NCI-H2081 treated with DMSO at 0.1 percent for 48 hours (cell line): ENCODE measurements around the gene STK39.
"Not testable (repeated sequence)": the region's sequence is repeated elsewhere in the genome, so short reads cannot be mapped to it uniquely, and the experiment has no call there.

Experiments used
- DNase-seq: peaks from one replicate; lab custom pipeline; 2025; lab: John Stamatoyannopoulos, UW

Gene STK39

DNA sequence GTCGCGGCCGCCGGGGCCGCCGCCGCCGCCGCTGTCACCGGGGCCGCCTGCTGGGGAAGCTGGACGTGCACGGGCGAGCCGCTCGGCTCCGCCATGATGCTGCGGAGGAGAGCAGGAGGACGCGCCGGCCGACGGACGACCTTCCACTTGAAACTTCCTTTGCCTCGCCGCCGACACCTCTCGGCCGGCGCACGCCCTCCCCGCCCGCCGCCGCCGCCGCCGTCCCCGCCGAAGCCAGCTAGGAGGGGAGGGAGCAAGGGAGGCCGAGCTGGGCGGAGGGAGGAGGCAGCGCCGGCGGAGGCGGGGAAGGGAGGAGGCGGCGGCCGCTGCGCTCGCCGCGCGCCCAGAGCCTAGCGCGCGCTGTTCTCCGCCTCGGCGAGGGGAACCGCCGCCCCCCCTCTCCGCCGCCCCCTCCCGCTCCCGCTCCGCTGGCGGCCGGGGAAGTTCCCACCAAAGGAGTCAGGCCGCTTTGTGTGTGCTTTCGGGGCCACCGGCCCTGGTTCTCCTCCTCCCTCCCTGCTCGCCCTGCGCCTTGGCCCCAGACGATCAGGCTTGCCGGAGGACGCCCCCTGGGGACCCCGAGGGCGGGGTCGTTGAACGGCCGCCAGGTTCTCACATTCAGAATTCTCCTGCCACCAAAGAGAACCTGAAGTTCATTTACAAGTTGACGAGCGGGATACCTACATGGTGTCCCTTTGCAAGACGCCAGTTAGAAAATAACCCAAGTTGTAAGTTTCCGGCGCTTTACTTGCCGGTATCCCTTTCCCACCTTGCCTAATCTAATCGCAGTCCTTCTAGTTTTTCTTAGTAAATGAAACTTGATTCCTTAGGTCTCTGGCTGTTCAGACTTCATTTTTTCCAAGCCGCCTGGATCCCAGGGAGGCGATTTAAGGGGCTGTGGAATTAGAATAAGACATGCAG is at the start of gene STK39:
Gene STK39 (minus strand): TSS at position 255 of the 921 bp plus-strand sequence. CDS start 160 bp downstream, at position 95.
- DNase-seq = no peak

DNA sequence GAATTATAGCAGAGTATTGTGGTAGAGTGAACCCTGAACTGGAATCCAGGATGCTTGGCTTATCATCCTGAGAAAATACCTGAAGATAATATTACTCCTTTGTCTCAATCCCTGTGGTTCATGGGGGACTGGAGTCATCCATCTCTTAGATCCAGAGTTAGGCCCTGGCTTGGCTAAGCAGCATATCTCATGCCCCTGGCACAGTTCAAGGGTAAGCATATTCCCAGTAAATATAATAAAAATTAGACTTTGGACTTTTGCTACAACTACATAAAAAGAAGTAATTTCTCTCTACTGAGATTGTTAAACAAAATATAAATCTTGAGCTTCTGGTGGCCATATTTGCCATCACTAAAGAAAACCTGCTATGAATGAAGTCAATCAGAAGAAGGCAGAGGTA is 47.7 kb upstream of the STK39 start:
- DNase-seq = no peak

DNA sequence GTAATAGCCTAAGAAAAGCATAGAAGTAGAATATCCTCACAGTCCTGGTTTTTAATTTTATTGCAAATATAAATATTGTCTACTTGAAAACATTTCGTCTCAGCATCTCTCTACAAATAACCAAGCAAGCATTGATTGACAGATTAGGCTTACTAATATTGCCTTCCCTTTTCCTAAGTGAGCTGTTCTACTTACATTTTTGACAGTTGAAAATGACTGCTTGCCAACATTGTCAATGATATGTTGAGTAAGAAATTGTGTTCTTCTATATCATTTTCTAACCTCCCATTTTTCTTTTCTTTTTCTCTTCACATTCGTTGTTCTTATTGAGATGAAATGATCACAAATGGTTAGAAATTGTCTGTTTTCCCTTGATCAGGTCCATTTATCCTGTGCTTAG is 47.0 kb upstream of the STK39 start:
- DNase-seq = no peak

DNA sequence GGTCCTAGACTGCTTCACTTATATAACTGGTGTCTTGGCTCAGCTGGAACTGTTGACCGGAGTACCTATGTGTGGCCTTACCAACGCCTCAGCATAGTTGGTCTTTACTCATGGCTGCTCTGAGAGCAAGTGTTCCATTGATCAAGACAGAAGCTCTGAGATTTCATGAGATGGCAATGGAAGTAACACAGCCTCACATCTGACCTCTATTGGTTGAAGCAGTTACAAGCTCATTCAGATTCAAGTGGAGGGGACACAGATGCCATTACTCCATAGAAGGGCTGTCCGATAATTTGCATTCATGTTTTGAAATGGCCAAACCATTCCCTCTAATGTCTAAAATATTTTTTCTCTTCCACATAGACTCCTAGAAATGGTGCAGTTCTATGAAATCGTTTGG is 46.4 kb upstream of the STK39 start:
- no peak for DNase-seq

DNA sequence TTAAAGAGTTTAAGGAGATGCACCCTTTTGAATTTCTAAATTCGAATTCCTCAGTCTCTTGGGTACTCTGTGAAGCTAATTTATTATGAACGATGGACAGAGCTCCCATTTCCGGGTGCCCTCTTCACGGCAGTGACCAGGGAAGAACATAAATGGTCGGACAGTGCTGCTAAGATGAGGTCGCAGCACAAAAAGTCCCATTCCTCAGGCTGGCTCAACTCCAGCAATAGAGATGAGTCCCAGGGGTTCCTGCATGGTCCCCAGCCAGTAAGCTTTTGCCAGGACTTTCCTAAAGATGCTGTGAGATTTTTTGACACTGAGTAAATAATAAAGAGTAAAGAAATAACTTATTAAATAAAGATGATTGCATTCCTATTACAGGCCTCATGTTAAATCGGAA is 43.0 kb upstream of the STK39 start:
- DNase-seq = no peak

DNA sequence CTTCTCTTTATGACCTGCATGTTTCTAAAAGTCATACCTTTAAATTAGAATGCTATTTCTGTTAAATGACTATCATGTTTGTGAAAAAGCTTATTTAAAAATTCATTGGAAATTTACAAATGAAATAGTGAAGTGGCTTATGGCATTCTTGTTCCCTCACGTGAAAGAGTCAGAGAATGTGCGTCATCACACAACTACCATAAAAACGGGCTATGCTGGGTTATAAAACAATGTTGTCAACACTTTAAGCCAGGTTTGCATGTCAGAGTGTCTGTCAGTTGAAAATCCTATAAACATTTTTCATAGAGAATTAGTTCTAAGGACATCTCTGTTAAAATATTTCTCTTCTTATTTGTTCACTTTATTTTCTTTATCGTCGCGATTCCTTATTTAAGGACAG is 42.5 kb upstream of the STK39 start:
- no peak for DNase-seq

DNA sequence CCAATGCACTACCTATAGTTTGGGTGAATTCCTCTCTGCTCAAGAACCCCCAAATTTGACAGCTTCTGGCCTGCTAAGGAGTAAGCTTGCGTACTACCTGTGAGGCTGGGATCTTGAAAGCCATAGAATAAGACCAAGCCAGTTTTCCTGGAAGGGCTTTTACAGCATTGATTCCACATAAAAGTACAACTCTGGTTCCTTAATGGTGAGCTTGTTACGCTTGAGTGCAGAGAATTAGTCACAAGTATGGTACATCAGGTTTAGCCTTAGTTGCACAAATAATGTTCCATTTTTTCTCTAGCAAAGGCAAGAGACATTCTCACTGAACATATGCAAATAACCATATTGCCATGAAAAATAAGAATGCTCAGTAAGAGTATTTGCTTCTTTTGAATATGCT is 39.1 kb upstream of the STK39 start:
- no peak for DNase-seq

DNA sequence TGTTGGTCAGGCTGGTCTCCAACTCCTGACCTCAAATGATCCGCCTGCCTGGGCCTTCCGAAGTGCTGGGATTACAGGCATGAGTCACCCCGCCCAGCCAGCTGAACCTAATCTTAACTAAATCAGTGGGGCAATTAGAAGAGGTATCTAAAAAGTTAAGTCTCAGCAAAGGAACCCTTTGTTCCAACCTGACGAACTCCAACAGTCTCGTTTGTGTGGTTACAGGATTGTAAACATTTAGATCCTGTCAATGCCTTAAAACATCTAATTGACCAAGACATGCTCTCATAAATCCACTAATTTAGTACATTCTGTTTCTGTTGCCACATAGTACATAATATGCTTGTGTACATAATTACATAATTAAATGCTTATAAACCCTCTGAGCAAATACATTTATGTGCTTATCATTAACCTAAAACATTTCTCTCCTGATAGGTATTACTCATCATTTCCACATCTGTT is 31.1 kb upstream of the STK39 start:
- DNase-seq = no peak

DNA sequence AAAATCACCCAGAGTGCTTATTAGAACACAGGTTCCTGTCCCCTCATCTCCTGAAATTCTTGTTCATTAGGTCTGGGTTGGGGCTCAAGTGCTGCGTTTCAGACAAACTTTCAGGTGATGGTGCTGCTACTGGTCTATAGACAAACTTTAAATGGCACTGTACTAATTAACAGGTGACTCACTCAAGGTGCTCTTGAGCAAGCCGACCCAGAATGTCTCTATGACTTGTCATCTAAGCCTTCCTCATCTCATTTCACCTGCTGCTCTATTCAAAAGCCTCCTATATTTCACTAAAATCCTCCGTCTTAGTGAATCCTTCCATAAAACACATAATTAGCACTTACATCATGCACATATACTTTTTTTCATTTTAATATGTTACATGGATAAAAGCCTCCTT is 29.9 kb upstream of the STK39 start:
- no peak for DNase-seq

DNA sequence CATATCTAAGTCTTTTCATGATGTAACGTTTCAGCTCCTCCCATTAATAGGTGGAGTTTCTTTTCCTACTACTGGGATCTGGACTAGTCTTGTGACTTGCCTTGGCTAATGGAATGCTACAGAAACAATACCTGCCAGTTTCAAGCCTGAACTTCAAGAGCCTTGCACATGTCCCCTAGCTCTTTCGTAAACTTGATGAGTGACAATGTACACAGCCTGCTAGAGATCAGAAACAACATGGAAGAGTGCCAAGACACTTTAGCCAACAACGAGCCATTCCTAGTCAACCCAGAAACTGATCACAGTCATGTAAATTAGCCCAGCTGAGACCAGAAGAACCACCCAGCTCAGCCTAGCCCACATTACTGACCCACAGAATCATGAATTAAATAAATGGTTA is 24.8 kb upstream of the STK39 start:
- DNase-seq = no peak

DNA sequence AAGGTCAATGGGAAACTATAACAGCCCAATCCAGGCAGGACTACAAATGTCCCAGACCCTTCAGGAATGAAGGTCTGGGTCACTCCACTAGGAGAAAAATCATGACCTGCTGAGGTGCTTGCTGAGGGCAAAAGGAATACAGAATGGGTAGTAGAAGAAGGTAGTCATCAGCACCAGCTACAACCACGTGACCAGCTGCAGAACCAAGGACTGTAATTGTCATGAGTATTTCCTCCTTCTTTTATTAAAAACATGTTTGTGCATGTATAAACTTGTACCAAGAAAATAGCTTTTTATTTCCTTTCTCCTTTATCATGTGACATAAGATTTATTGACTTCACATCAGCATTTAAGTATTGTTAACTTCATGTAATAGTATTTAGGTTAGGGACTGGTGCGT is 15.5 kb upstream of the STK39 start:
- DNase-seq = not testable (repeated sequence)

DNA sequence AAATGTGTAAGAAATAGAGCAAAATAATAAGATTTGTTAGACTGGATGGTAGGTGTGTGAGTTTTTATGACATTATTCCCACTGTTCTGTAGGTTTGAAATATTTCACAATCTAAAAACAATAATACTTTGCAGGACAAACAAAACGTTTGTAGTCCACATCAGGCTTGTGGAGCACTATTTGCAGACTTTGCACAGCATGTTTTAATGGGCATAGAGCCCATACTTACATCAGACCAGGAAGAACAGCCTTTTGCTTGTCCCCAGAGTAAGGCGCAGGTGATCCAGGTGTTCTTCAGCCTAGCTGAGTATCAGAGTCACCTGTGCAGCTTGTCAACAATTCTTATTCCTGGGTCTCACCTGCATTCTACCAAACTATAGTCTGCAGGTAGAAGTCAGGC is 9.1 kb upstream of the STK39 start:
- DNase-seq = no peak

DNA sequence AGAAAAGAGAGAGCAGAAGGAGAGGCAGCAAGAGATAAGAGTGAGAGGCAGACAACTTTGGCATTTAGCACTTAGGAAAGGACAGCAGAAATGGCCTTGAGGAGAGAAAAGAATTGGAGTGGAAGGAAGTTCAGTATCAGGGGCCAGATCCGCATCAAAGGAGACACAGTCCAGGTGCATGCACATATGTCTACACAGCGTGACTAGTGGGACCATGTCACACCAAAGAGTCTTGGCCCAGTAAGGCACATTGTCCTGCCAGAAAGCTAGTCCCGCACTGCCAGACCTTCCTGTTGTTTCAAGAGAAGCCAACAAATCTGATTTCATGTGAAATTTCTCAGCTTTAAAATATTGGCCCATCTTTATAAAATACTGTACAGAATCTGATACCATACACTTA is 8.5 kb upstream of the STK39 start:
- DNase-seq = no peak

DNA sequence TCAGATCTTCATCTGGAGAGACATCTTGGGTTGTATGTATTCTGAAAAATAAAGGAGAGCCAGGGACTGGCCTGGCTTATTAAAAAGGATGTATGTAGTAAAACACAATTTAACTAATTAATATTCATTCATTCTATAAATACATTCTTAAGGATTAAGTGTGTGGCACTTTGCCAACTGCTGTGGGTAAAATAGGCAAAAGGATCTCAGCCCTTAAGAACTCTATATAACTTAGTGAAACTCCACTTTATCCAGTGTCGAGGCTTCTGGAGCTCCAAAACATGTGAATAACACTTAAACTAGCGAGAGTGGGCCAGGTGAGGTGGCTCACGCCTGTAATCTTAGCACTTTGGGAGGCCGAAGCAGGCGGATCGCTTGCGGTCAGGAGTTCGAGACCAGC is 7.7 kb upstream of the STK39 start:
- DNase-seq = no peak

DNA sequence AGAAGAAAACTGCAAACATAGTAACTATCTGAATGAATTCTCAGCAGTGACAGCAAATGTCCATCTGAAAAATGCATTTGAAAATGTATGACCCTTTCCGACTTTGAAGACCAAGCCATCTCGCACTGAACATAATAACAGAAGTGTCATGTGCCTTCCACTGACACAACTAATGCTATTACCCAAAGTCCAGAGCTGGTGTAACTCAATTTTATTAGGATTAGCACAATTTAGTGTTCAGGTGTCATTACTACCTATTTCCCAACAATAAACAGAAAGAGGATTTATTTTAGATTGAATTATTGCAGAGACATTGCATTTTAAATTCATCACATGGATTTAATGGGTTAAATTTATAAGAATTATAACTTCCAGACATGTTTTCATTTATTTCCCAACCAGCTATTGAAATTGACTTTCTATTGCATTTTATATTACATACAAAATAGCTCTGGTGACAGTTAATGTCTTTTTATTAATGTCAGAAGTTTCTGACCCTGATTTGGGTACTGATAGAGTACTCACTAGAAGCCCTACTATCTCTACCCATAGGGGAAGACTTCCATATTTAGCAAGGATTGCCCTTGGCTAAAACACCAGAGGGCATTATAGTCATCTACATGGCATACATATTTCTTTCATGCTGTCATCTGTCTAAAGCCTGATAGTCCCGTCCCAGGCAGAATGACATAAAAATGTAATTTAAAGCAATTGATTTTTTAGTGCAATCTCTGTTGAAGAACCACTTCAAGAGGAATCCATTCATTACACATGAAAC is 7.0 kb upstream of the STK39 start:
- no peak for DNase-seq

DNA sequence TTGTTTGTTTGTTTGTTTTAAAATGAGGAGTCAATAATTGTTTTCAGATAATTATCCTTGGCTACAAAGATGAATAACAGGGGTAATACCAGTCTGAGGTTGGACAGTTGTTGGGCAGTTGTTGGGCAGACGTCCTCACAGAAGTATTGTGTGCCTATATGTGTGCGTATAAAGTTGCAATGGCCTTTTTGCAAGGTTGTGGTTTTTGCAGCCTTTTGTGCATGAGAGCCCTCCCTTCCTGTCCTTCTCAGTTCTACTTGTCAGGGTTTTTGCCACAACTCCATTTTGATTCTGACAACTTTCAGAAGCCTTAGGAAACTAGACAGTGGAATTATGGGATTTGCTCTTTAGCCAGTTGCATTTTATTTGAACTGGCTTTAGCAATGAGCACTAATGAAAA is 6.0 kb upstream of the STK39 start:
- no peak for DNase-seq

DNA sequence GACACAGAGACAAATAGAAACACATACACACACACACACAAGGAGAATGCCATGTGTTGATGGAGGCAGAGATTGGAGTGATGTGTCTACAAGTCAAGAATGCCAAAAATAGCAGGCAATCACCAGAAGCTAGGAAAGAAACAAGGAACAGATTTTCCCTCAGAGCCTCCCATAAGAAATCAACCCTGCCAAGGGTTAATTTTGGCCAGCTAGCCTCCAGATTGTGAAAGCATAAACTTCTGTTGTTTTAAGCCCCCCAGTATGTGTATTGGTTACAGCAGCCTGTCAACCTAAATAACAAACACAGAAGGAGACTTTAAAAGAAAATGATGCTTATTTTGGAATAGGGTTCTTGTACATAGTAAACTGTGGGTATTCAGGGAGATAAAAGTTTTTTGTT is 5.6 kb upstream of the STK39 start:
- no peak for DNase-seq

DNA sequence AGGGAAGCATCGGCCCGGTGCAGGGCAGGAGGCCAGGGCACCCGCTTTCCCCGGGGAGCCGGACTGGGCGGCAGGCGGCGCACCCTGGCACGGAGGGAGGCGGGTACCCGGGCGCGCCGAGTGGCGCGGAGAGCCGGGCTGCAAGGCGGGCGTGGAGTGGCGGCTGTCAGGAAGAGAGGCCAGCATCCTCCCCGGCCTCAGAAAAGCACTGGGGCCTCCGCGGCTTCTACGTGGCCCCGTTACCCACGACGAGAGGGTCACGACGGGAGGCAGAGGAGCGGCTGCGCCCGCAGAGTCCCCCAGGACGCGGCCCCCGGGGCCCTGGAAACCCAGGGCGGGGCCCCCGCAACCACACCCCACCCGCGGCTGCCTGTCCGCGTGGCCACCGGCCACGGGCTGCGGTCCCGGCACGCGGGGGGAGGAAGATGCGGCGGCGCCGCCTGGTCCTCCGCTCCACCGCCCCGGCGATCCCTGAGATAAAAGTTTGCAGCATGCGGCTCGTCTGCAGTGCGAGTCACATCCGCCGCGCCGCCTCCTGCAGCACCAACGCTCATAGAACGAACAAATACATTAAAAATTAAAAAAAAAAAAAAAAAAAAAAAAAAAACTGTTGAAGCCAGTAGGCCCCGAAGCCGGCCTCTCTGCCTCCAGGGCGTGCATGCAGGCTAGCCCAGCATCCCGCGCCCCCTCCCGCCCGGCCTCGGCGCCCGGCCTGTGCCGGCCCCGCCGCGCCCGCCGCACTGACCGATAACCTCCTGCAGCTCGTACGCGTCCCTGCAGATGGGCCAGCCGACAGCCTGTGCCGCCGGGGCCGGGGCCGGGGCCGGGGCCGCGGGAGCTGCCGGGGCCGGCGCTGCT is 683 bp downstream of the STK39 start:
- no peak for DNase-seq

DNA sequence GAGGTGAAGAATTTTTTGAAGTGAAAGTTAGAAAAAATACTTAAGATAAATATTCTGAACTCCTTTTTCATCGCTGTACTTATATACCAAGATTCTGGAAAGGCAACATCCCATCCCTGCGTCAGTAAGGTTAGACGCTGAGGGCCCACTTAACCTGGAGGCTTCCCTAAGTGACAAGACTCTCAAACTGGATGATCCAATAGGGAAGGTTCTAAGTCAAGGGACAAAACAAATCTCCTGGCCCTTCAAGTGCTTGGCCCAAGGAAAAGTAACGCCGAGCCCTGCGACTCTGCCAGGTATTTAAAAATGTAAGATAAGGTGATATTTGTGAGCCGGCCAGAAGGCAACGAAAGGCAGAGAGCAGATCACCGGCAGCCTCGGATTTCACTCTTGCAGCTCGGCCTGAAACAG is 1.3 kb downstream of the STK39 start:
- no peak for DNase-seq

DNA sequence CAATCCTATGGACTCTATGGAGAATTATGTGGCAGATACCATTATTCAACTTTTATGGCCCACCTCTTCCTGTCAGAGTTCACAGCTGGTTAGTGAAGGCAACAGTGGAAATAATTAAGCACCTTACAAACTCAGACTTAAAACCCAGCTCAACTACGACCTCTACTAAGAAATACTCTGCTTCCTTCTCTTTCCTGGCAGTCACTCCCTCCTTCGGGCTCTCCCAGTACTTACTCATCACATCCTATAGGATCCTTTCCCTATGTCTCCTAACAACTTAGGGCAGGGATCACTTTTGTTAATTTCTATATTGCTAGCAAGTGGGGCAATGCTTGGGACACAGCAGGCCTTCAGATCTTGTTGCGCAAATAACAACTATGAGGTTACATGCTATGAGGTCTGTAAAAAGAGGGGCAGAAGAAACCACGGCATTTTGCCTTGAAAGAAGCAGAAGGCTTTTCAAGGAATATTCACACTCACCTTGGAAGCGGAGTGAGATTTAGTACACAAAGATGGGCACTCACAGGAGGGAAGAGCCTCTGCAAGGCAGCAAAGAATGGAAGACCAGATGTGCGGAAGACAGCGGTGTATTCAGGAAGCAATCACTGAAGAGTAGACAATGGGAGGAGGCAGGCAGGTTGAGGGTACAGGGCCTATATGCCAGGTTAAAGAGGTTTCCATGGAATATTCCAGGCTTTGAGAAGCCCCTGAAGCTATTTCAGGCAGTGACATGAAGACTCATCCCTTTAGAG is 2.1 kb downstream of the STK39 start:
- no peak for DNase-seq

DNA sequence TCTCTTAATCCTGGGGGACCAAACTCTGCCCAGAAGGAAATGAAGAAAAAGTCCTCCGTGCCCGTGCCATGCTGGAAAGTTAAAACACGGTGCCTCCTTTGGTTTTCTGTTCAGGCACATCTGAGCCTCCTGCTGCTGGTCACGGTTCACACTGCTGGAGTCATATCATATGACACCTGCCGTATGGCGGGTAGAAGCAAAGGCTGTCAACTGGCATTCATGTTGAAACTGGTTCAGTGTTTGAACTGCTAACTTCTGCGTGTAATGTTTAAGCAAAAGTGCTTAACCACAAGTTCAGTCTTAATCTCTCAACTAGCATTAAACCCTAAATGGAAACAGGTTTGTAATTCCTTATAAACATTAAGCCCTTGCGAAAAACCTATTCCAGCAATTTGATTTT is 3.1 kb downstream of the STK39 start:
- peak; percentile 51 for DNase-seq

DNA sequence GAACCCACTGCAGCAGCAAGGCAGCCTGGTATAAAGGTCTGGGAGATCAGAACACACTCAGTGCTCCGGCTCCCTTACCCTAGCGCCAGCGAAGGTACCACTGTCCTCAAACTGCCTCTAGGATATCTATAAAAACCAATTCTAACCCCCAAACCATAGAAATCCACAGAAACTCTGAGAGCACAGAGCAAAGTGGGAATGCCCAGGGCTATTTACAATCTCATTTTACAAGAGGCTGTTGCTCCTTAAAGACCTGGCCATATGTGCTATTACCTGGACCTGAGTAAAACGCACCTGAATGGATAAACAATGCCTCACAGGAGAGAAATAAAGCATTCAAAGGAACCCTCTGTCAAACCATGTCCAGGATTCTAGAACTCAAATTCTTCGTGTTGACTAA is 4.3 kb downstream of the STK39 start:
- DNase-seq = no peak
